HG03060 (cell line): ENCODE measurements around the gene CYP2S1.

Source experiments
- ATAC-seq: cut with Tn5 transposase; IDR thresholded peaks from one replicate; pipeline ENCODE4 v1.9.1; 2021; ENCODE audit warnings: low read depth, moderate number of reproducible peaks; ENCODE audit not compliant: unreplicated experiment

Gene CYP2S1

GRCh38 chr19:41253660-41254059 lies 60.6 kb downstream of the CYP2S1 start:
- ATAC-seq = no peak

- no peak for ATAC-seq
Observed at GRCh38 chr19:41255171-41255570, 62.2 kb downstream of the CYP2S1 start.
